H9 (cell line): Measurements from ENCODE around the gene LHFPL2. TPM values are rescaled to one million over a fixed set of nuclear protein-coding genes. Genes with fewer than 3 reads are reported as not detected.

Experiments
- DNase-seq: peaks from one replicate; pipeline ENCODE4 v3.0.0-alpha.2; 2017
- H2AFZ ChIP-seq: one replicate; pipeline ENCODE4 v1.6.1; 2013; ENCODE audit warnings: mild to moderate bottlenecking, low read length, control low read depth, moderate library complexity
- H2AK5ac ChIP-seq: 2 replicates; pipeline ENCODE4 v1.6.1; 2013; ENCODE audit warnings: low read length, control low read depth, mixed read lengths; ENCODE audit not compliant: insufficient read length
- H2BK120ac ChIP-seq: one replicate; pipeline ENCODE4 v1.6.1; 2013; ENCODE audit warnings: low read depth, mild to moderate bottlenecking, low read length, control low read depth, inconsistent platforms; ENCODE audit not compliant: poor library complexity, severe bottlenecking
- H2BK12ac ChIP-seq: 2 replicates; pipeline ENCODE4 v1.6.1; 2013; ENCODE audit warnings: low read length, control low read depth, mixed read lengths, low read depth; ENCODE audit not compliant: insufficient read length
- H2BK15ac ChIP-seq: 2 replicates; pipeline ENCODE4 v1.6.1; 2013; ENCODE audit warnings: low read depth, low read length, control low read depth
- H2BK20ac ChIP-seq: one replicate; pipeline ENCODE4 v1.6.1; 2013; ENCODE audit warnings: low read depth, mild to moderate bottlenecking, low read length, control low read depth, inconsistent platforms; ENCODE audit not compliant: poor library complexity, severe bottlenecking
- H2BK5ac ChIP-seq: 2 replicates; pipeline ENCODE4 v1.6.1; 2013; ENCODE audit warnings: low read length, control low read depth, mixed read lengths; ENCODE audit not compliant: insufficient read length
- H3K14ac ChIP-seq: 2 replicates; pipeline ENCODE4 v1.6.1; 2013; ENCODE audit warnings: low read length, control low read depth; ENCODE audit not compliant: insufficient read depth
- H3K18ac ChIP-seq: 2 replicates; pipeline ENCODE4 v1.6.1; 2013; ENCODE audit warnings: low read depth, mild to moderate bottlenecking, mixed read lengths, low read length, control low read depth; ENCODE audit not compliant: insufficient read length
- H3K23ac ChIP-seq: 2 replicates; pipeline ENCODE4 v1.6.1; 2013; ENCODE audit warnings: low read length, control low read depth, mixed read lengths, low read depth; ENCODE audit not compliant: insufficient read length
- H3K23me2 ChIP-seq: 2 replicates; pipeline ENCODE4 v1.6.1; 2013; ENCODE audit warnings: low read depth, mild to moderate bottlenecking, mixed read lengths, low read length, control low read depth; ENCODE audit not compliant: insufficient read length, poor library complexity, severe bottlenecking
- H3K27ac ChIP-seq: 2 replicates; pipeline ENCODE4 v1.5.1; 2013; ENCODE audit warnings: low read length, control low read depth, mixed read lengths, low read depth; ENCODE audit not compliant: insufficient read length
- H3K27me3 ChIP-seq: 2 replicates; pipeline ENCODE4 v1.6.1; 2013; ENCODE audit warnings: low read length, control low read depth, inconsistent platforms; ENCODE audit not compliant: insufficient read depth
- H3K4ac ChIP-seq: 2 replicates; pipeline ENCODE4 v1.6.1; 2013; ENCODE audit warnings: low read depth, mild to moderate bottlenecking, control low read depth, inconsistent platforms, low read length, moderate library complexity
- H3K4me1 ChIP-seq: 2 replicates; pipeline ENCODE4 v1.6.1; 2013; ENCODE audit warnings: low read length, control low read depth, inconsistent platforms; ENCODE audit not compliant: insufficient read depth
- H3K4me2 ChIP-seq: 2 replicates; pipeline ENCODE4 v1.6.1; 2013; ENCODE audit warnings: low read length, control low read depth, mixed read lengths; ENCODE audit not compliant: insufficient read length, insufficient read depth
- H3K56ac ChIP-seq: 2 replicates; pipeline ENCODE4 v1.6.1; 2013; ENCODE audit warnings: low read depth, mild to moderate bottlenecking, mixed read lengths, low read length, control low read depth; ENCODE audit not compliant: insufficient read length
- H3K79me1 ChIP-seq: 2 replicates; pipeline ENCODE4 v1.6.1; 2013; ENCODE audit warnings: low read depth, mild to moderate bottlenecking, moderate library complexity, low read length, control low read depth, inconsistent platforms; ENCODE audit not compliant: insufficient read depth, poor library complexity, severe bottlenecking
- H3K79me2 ChIP-seq: 2 replicates; pipeline ENCODE4 v1.6.1; 2013; ENCODE audit warnings: low read length, control low read depth, inconsistent platforms; ENCODE audit not compliant: insufficient read depth
- H3K9ac ChIP-seq: 2 replicates; pipeline ENCODE4 v1.6.1; 2013; ENCODE audit warnings: low read length, control low read depth, mixed read lengths; ENCODE audit not compliant: insufficient read length; ENCODE audit errors: extremely low read depth
- H3K9me3 ChIP-seq: one replicate; pipeline ENCODE4 v1.6.1; 2013; ENCODE audit warnings: low read depth, low read length, inconsistent platforms; ENCODE audit not compliant: control insufficient read depth
- H3T11ph ChIP-seq: one replicate; pipeline ENCODE4 v1.6.1; 2013; ENCODE audit warnings: mild to moderate bottlenecking, low read length, control low read depth, inconsistent platforms
- H4K20me1 ChIP-seq: one replicate; pipeline ENCODE4 v1.6.1; 2013; ENCODE audit not compliant: control insufficient read depth, insufficient read length, insufficient read depth
- H4K5ac ChIP-seq: 2 replicates; pipeline ENCODE4 v1.6.1; 2013; ENCODE audit warnings: low read depth, mild to moderate bottlenecking, mixed read lengths, low read length, control low read depth; ENCODE audit not compliant: insufficient read length
- H4K8ac ChIP-seq: replicated peaks from 2 replicates; pipeline ENCODE4 v1.6.1; 2013; ENCODE audit warnings: low read length, control low read depth, mixed read lengths, low read depth; ENCODE audit not compliant: insufficient read length
- H4K91ac ChIP-seq: 2 replicates; pipeline ENCODE4 v1.6.1; 2013; ENCODE audit warnings: low read depth, mild to moderate bottlenecking, moderate library complexity, mixed read lengths, low read length, control low read depth; ENCODE audit not compliant: insufficient read length
- H3K27ac Mint-ChIP-seq, 3 experiments: 2 replicates in 2 of 3; 3 replicates in 1 of 3; pipeline ENCODE4 v1.8.0; 2020 to 2021; ENCODE audit warnings: mixed read lengths in 3 of 3, mild to moderate bottlenecking in 1 of 3, moderate library complexity in 1 of 3
- H3K27me3 Mint-ChIP-seq: 2 replicates; pipeline ENCODE4 v1.8.0; 2021; ENCODE audit warnings: low read depth, mild to moderate bottlenecking, moderate library complexity, mixed read lengths
- H3K36me3 Mint-ChIP-seq, 3 experiments: 2 replicates in 2 of 3; 3 replicates in 1 of 3; pipeline ENCODE4 v1.8.0; 2020 to 2021; ENCODE audit warnings: low read depth in 3 of 3, mixed read lengths in 3 of 3; ENCODE audit not compliant: insufficient read depth in 1 of 3
- H3K4me1 Mint-ChIP-seq, 2 experiments: 2 replicates each; pipeline ENCODE4 v1.8.0; 2020; ENCODE audit warnings: mixed read lengths in 2 of 2
- H3K4me3 Mint-ChIP-seq, 2 experiments: 2 replicates in 1 of 2; 3 replicates in 1 of 2; pipeline ENCODE4 v1.8.0; 2020 to 2021; ENCODE audit warnings: mild to moderate bottlenecking in 2 of 2, mixed read lengths in 2 of 2, moderate library complexity in 1 of 2
- H3K9me3 Mint-ChIP-seq, 2 experiments: 2 replicates in 1 of 2; 3 replicates in 1 of 2; pipeline ENCODE4 v1.8.0; 2020; ENCODE audit warnings: mild to moderate bottlenecking in 2 of 2, mixed read lengths in 2 of 2, moderate library complexity in 1 of 2
- CTCF ChIP-seq: fragments of 200-600 bp; sonication (generic); conservative IDR thresholded peaks from 3 replicates; pipeline ENCODE4 v1.8.0; 2021; ENCODE audit warnings: antibody characterized with exemption, mild to moderate bottlenecking
- WGBS: extraction: QIAGEN DNeasy Blood & Tissue Kit; methylation state at CpG from one replicate; pipeline ENCODE4 v1.1.7; 2013; ENCODE audit warnings: missing lambda C conversion rate, low lambda C conversion rate, mixed read lengths; ENCODE audit not compliant: insufficient read length; ENCODE audit errors: extremely low coverage; 5-methylcytosine and 5-hydroxymethylcytosine counted together
- total RNA-seq: library from RNA; stranded (reverse); gene quantifications from 2 replicates; pipeline ENCODE4 v1.2.1, GENCODE V29; 2021

Gene LHFPL2
- total RNA-seq, 1 experiment from 2014 or later = 26.3 TPM

- H2AFZ ChIP-seq = no peak overlapping the region
- peaks cover 5 to 21% (median 12%) of the 10 kb centered on the region in 3 experiments; a peak in 5 of 7 replicates for H3K36me3 Mint-ChIP-seq
- H2BK15ac ChIP-seq = no peak overlapping the region
- peaks cover 41 to 44% of the 10 kb centered on the region in 2 experiments for H3K4me1 Mint-ChIP-seq
- no CpG with 5 or more reads among the region's 6 CpGs for WGBS
- H3K27ac Mint-ChIP-seq = no peak overlapping the region
- no peak for TF ChIP-seq CTCF
- no peak overlapping the region for H3T11ph ChIP-seq
- no peaks in the 10 kb centered on the region; the same call in 1 of the 2 replicates for H3K79me2 ChIP-seq
- no peak overlapping the region for H2BK12ac ChIP-seq
- DNase-seq = no peak
- H3K27me3 Mint-ChIP-seq = peaks cover 2% of the 10 kb centered on the region; the same call in 1 of the 2 replicates
- 0 out of 2 replicates have a peak, but pooled peaks cover 2% of the 10 kb centered on the region for H3K4me1 ChIP-seq
- H4K91ac ChIP-seq = no peak overlapping the region
- no peak overlapping the region for H3K23ac ChIP-seq
- H3K9ac ChIP-seq = no peak overlapping the region
- H4K5ac ChIP-seq = no peak overlapping the region
- no peaks in the 10 kb centered on the region for H3K27me3 ChIP-seq
- no peak overlapping the region for H3K4me2 ChIP-seq
- no peaks in the 10 kb centered on the region for H3K79me1 ChIP-seq
- no peaks in the 10 kb centered on the region for H3K9me3 ChIP-seq
- H3K4ac ChIP-seq = no peak overlapping the region
- H4K8ac ChIP-seq = no peak overlapping the region
- H2BK20ac ChIP-seq = no peak overlapping the region
- H2AK5ac ChIP-seq = no peak overlapping the region
- no peak overlapping the region for H3K18ac ChIP-seq
- H2BK120ac ChIP-seq = no peak overlapping the region
- H3K9me3 Mint-ChIP-seq = no peaks in the 10 kb centered on the region
- H3K23me2 ChIP-seq = no peaks in the 10 kb centered on the region
- no peak overlapping the region for H3K56ac ChIP-seq
- H3K14ac ChIP-seq = no peak overlapping the region
- H4K20me1 ChIP-seq = no peaks in the 10 kb centered on the region
- H3K4me3 Mint-ChIP-seq = no peak overlapping the region
- H3K27ac ChIP-seq = no peak overlapping the region
- H2BK5ac ChIP-seq = no peak overlapping the region
These were observed 135.1 kb downstream of the LHFPL2 start for GRCh38 chr5:78513441-78513840.
